Karpas-422 (cell line): ENCODE results near the gene EMC10. TPM values are rescaled to one million over a fixed set of nuclear protein-coding genes. Genes with fewer than 3 reads are reported as not detected.

Source experiments
- DNase-seq: peaks from one replicate; pipeline ENCODE4 v3.0.0-alpha.2; 2015
- H2AFZ ChIP-seq: fragments of 200-600 bp; sonication (generic); 2 replicates; pipeline ENCODE4 v1.6.1; 2014; ENCODE audit warnings: antibody characterized with exemption, low read length, mixed read lengths
- H3K27ac ChIP-seq: fragments of 200-600 bp; sonication (generic); 2 replicates; pipeline ENCODE4 v1.5.1; 2014; ENCODE audit warnings: mild to moderate bottlenecking, low read length, moderate library complexity
- H3K27me3 ChIP-seq: fragments of 200-600 bp; sonication (generic); 2 replicates; pipeline ENCODE4 v1.6.1; 2014; ENCODE audit warnings: low read length, mixed read lengths
- H3K36me3 ChIP-seq: fragments of 200-600 bp; sonication (generic); 2 replicates; pipeline ENCODE4 v1.6.1; 2014; ENCODE audit warnings: low read length, mixed read lengths; ENCODE audit not compliant: insufficient read depth
- H3K4me1 ChIP-seq: fragments of 200-600 bp; sonication (generic); 2 replicates; pipeline ENCODE4 v1.6.1; 2014; ENCODE audit warnings: mild to moderate bottlenecking, low read length, mixed read lengths
- H3K4me2 ChIP-seq: fragments of 200-600 bp; sonication (generic); 2 replicates; pipeline ENCODE4 v1.6.1; 2014; ENCODE audit warnings: low read length, low read depth, mild to moderate bottlenecking; ENCODE audit not compliant: poor library complexity, severe bottlenecking
- H3K4me3 ChIP-seq: fragments of 200-600 bp; sonication (generic); 2 replicates; pipeline ENCODE4 v1.5.1; 2014; ENCODE audit warnings: mild to moderate bottlenecking, antibody characterized with exemption, low read length, mixed read lengths
- H3K79me2 ChIP-seq: fragments of 200-600 bp; sonication (generic); 2 replicates; pipeline ENCODE4 v1.6.1; 2014; ENCODE audit warnings: mild to moderate bottlenecking, low read length, mixed read lengths
- H3K9ac ChIP-seq: fragments of 200-600 bp; sonication (generic); 2 replicates; pipeline ENCODE4 v1.6.0; 2014; ENCODE audit warnings: low read length
- H3K9me2 ChIP-seq: fragments of 200-600 bp; sonication (generic), shearing (Covaris generic); replicated peaks from 2 replicates; pipeline ENCODE4 v1.6.0; 2014; ENCODE audit warnings: mild to moderate bottlenecking, low read length, moderate library complexity; ENCODE audit not compliant: insufficient read depth
- H3K9me3 ChIP-seq: fragments of 300-700, 200-600 bp; sonication (generic); 2 replicates; pipeline ENCODE4 v1.6.1; 2014; ENCODE audit warnings: low read length, mixed read lengths
- H4K20me1 ChIP-seq: fragments of 200-600 bp; sonication (generic); 2 replicates; pipeline ENCODE4 v1.6.1; 2014; ENCODE audit warnings: mild to moderate bottlenecking, antibody characterized with exemption, low read length, low read depth; ENCODE audit not compliant: insufficient read depth
- total RNA-seq: library from RNA; depleted of rRNA; stranded (reverse); fragments of >200 nt; shearing (Covaris generic); gene quantifications from 2 replicates; pipeline ENCODE4 v1.2.3, GENCODE V29; 2014; ENCODE audit warnings: low replicate concordance

EMC10 gene
- total RNA-seq, 1 experiment from 2014 or later, result 63.7 TPM

- H3K4me3 ChIP-seq, result no peak overlapping the region
- H3K9me2 ChIP-seq, result no peaks in the 10 kb centered on the region
- H2AFZ ChIP-seq, result no peak overlapping the region
- H3K4me2 ChIP-seq, result no peak overlapping the region
- no peaks in the 10 kb centered on the region for H3K79me2 ChIP-seq
- H4K20me1 ChIP-seq, result no peaks in the 10 kb centered on the region
- H3K4me1 ChIP-seq, result peaks cover 7% of the 10 kb centered on the region
- H3K9me3 ChIP-seq, result no peaks in the 10 kb centered on the region; the same call in 1 of the 2 replicates
- H3K27me3 ChIP-seq, result no peaks in the 10 kb centered on the region
- H3K9ac ChIP-seq, result no peak overlapping the region
- peak; percentile 41 for DNase-seq
- H3K27ac ChIP-seq, result no peak overlapping the region
- H3K36me3 ChIP-seq, result no peaks in the 10 kb centered on the region
Observed at GRCh38 chr19:50516456-50516855, 40.1 kb downstream of the EMC10 start.

- Histone ChIP-seq H3K9ac (no peak overlapping the region), H3K79me2 (no peaks in the 10 kb centered on the region), H3K4me3 (no peak overlapping the region), H3K36me3 (no peaks in the 10 kb centered on the region), H3K9me3 (no peaks in the 10 kb centered on the region; the same call in 1 of the 2 replicates), H3K4me1 (peaks cover under 1% of the 10 kb centered on the region), H4K20me1 (no peaks in the 10 kb centered on the region), H2AFZ (no peak overlapping the region), H3K27me3 (no peaks in the 10 kb centered on the region), H3K9me2 (no peaks in the 10 kb centered on the region), H3K4me2 (no peak overlapping the region), H3K27ac (no peak overlapping the region)
- no peak for DNase-seq
Observed at GRCh38 chr19:50516964-50517703, 40.8 kb downstream of the EMC10 start.

- Histone ChIP-seq H3K4me2 (no peak overlapping the region), H3K4me1 (no peaks in the 10 kb centered on the region), H3K27me3 (no peaks in the 10 kb centered on the region), H4K20me1 (no peaks in the 10 kb centered on the region), H3K36me3 (no peaks in the 10 kb centered on the region), H3K27ac (no peak overlapping the region), H2AFZ (no peak overlapping the region), H3K79me2 (no peaks in the 10 kb centered on the region), H3K4me3 (no peak overlapping the region), H3K9me3 (no peaks in the 10 kb centered on the region; the same call in 1 of the 2 replicates), H3K9ac (no peak overlapping the region), H3K9me2 (no peaks in the 10 kb centered on the region)
- no peak for DNase-seq
Observed at GRCh38 chr19:50517704-50518075, 41.4 kb downstream of the EMC10 start.

- no peaks in the 10 kb centered on the region for H4K20me1 ChIP-seq
Observed at GRCh38 chr19:50518091-50519005, 42.0 kb downstream of the EMC10 start.

GRCh38 chr19:50519006-50519575 lies 42.8 kb downstream of the EMC10 start:
- H3K27ac ChIP-seq, result no peak overlapping the region
- no peaks in the 10 kb centered on the region; the same call in 1 of the 2 replicates for H3K9me3 ChIP-seq
- H3K4me2 ChIP-seq, result no peak overlapping the region
- no peak overlapping the region for H3K9ac ChIP-seq
- H3K9me2 ChIP-seq, result no peaks in the 10 kb centered on the region
- no peaks in the 10 kb centered on the region for H4K20me1 ChIP-seq
- no peak overlapping the region for H2AFZ ChIP-seq
- H3K36me3 ChIP-seq, result no peaks in the 10 kb centered on the region
- H3K4me1 ChIP-seq, result no peaks in the 10 kb centered on the region
- DNase-seq, result no peak
- H3K27me3 ChIP-seq, result no peaks in the 10 kb centered on the region
- no peaks in the 10 kb centered on the region for H3K79me2 ChIP-seq
- no peak overlapping the region for H3K4me3 ChIP-seq

More at GRCh38 chr19:50518091-50519005, 42.0 kb downstream of the EMC10 start:
- no peaks in the 10 kb centered on the region for H3K4me1 ChIP-seq
- DNase-seq, result no peak
- H3K27ac ChIP-seq, result no peak overlapping the region
- H3K9me3 ChIP-seq, result no peaks in the 10 kb centered on the region; the same call in 1 of the 2 replicates
- H3K9me2 ChIP-seq, result no peaks in the 10 kb centered on the region
- no peak overlapping the region for H3K9ac ChIP-seq
- H3K4me3 ChIP-seq, result no peak overlapping the region
- H2AFZ ChIP-seq, result no peak overlapping the region
- no peaks in the 10 kb centered on the region for H3K27me3 ChIP-seq
- no peaks in the 10 kb centered on the region for H3K79me2 ChIP-seq
- no peaks in the 10 kb centered on the region for H3K36me3 ChIP-seq
- no peak overlapping the region for H3K4me2 ChIP-seq

- no peaks in the 10 kb centered on the region for H4K20me1 ChIP-seq
- no peak for DNase-seq
- no peaks in the 10 kb centered on the region for H3K36me3 ChIP-seq
- H3K79me2 ChIP-seq, result no peaks in the 10 kb centered on the region
- no peak overlapping the region for H3K4me2 ChIP-seq
- no peak overlapping the region for H3K9ac ChIP-seq
- H3K9me2 ChIP-seq, result no peaks in the 10 kb centered on the region
- no peak overlapping the region for H3K4me3 ChIP-seq
- H3K27me3 ChIP-seq, result no peaks in the 10 kb centered on the region
- H3K4me1 ChIP-seq, result no peaks in the 10 kb centered on the region
- H2AFZ ChIP-seq, result no peak overlapping the region
- H3K27ac ChIP-seq, result no peak overlapping the region
- no peaks in the 10 kb centered on the region; the same call in 1 of the 2 replicates for H3K9me3 ChIP-seq
Observed at GRCh38 chr19:50520822-50521465, 44.6 kb downstream of the EMC10 start.

- no peak overlapping the region for H3K27ac ChIP-seq
- DNase-seq, result no peak
- H3K4me3 ChIP-seq, result no peak overlapping the region
- H3K9ac ChIP-seq, result no peak overlapping the region
- no peaks in the 10 kb centered on the region for H3K4me1 ChIP-seq
- H3K79me2 ChIP-seq, result no peaks in the 10 kb centered on the region
- H3K27me3 ChIP-seq, result no peaks in the 10 kb centered on the region
- no peak overlapping the region for H2AFZ ChIP-seq
- no peaks in the 10 kb centered on the region for H3K9me2 ChIP-seq
- no peaks in the 10 kb centered on the region for H4K20me1 ChIP-seq
- H3K4me2 ChIP-seq, result no peak overlapping the region
- no peaks in the 10 kb centered on the region for H3K9me3 ChIP-seq
- H3K36me3 ChIP-seq, result no peaks in the 10 kb centered on the region
Observed at GRCh38 chr19:50522881-50523280, 46.6 kb downstream of the EMC10 start.
